ENCODE results near the gene GARIN1A. TPM values are rescaled to one million over a fixed set of nuclear protein-coding genes. Genes with fewer than 3 reads are reported as not detected.
"Not testable (repeated sequence)": the region's sequence is repeated elsewhere in the genome, so short reads cannot be mapped to it uniquely, and the experiment has no call there.

The GARIN1A gene
- total and polyA plus RNA-seq, 2 of the 8 experiments (the other 6 are each of a cell fraction or from before 2014, with no cell fraction given), result 0.34 TPM; not detected in 1

DNA sequence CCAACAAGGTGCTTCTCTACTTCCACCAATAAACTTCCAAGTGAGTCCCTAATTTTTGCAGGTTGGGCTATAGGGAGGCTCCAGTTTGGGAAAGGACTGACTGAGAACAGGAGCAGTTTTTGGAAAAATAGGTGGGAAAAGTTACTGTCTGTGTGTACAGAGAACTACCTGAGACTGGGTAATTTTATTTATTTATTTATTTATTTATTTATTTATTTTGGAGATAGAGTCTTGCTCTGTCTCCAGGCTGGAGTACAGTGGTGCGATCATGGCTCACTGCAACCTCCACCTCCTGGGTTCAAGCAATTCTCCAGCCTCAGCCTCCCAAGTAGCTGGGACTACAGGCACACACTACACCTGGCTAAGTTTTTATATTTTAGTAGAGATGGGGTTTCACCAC is 11.2 kb downstream of the GARIN1A start:
- H3K4me2 ChIP-seq (ENCODE audit: insufficient read depth in 1 of 2, low read depth in 2 of 2, low read length in 2 of 2); H3K4me3 ChIP-seq (ENCODE audit: extremely low read depth in 1 of 4, insufficient read depth in 2 of 4, low read depth in 3 of 4, low read length in 4 of 4); H3K27me3 ChIP-seq (replicated peaks in 1 of 4; ENCODE audit: control insufficient read depth in 3 of 4, extremely low read depth in 1 of 4, insufficient read depth in 3 of 4, low read length in 3 of 4); H2BK12ac ChIP-seq (ENCODE audit: low read depth, low read length); DNase-seq (ENCODE audit: low read depth in 1 of 2, low spot score in 2 of 2); FAIRE-seq; H2BK120ac ChIP-seq (replicated peaks; ENCODE audit: low read depth, low read length); H2BK20ac ChIP-seq (ENCODE audit: low read length); H3K4ac ChIP-seq (replicated peaks; ENCODE audit: insufficient read length, low read depth, low read length); H2AK5ac ChIP-seq (ENCODE audit: low read depth, low read length); H3K18ac ChIP-seq (ENCODE audit: extremely low read depth, low read length); H3K36me3 ChIP-seq (ENCODE audit: control insufficient read depth in 2 of 4, insufficient read depth in 4 of 4, low read length in 3 of 4); H2BK5ac ChIP-seq (ENCODE audit: low read depth, low read length); H3K23ac ChIP-seq (ENCODE audit: insufficient read length); H3K79me1 ChIP-seq (ENCODE audit: low read depth, low read length); H4K5ac ChIP-seq (ENCODE audit: insufficient read length, low read depth, low read length); H3K79me2 ChIP-seq (ENCODE audit: control insufficient read depth in 1 of 2, insufficient read depth in 2 of 2, low read length in 2 of 2); H3K23me2 ChIP-seq (ENCODE audit: low read depth, low read length); H3K9me3 ChIP-seq (ENCODE audit: insufficient read depth in 2 of 2, low read depth in 1 of 2, low read length in 1 of 2); H3K14ac ChIP-seq (ENCODE audit: insufficient read length); POLR2A ChIA-PET (ENCODE audit: partially characterized antibody); H4K20me1 ChIP-seq (replicated peaks in 1 of 2; ENCODE audit: control insufficient read depth in 1 of 2, insufficient read depth in 2 of 2, low read length in 2 of 2); H3K9ac ChIP-seq (replicated peaks in 1 of 4; ENCODE audit: extremely low read depth in 1 of 4, low read depth in 3 of 4, low read length in 3 of 4); H2AFZ ChIP-seq (ENCODE audit: low read length); H3K27ac ChIP-seq (ENCODE audit: low read depth, low read length); H2BK15ac ChIP-seq (ENCODE audit: low read length); H3K4me1 ChIP-seq (replicated peaks in 1 of 4; ENCODE audit: control insufficient read depth in 3 of 4, insufficient read depth in 4 of 4, low read length in 3 of 4); H3K56ac ChIP-seq (replicated peaks; ENCODE audit: insufficient read length, low read depth, low read length); H4K8ac ChIP-seq (ENCODE audit: extremely low read depth, insufficient read depth, low read length); H4K91ac ChIP-seq (replicated peaks; ENCODE audit: insufficient read length, low read length): not testable (repeated sequence)
- WGBS, 2 experiments (ENCODE audit: extremely low coverage in 1 of 2, insufficient coverage in 1 of 2, insufficient read length in 1 of 2, insufficient replicate concordance in 2 of 2, low coverage in 1 of 2, low lambda C conversion rate in 2 of 2, missing lambda C conversion rate in 1 of 2), result 100% methylated on average over 1 of the region's 1 CpG; no CpG with 5 or more reads in 1 of the 2 experiments
- CTCF ChIA-PET (ENCODE audit: partially characterized antibody), result interaction anchor here (1.2 to 7.0 kb wide), 2 partner anchors 12 to 75 kb away, joined by 4 to 53 read pairs; partner anchors contain the start of gene GARIN1A

DNA sequence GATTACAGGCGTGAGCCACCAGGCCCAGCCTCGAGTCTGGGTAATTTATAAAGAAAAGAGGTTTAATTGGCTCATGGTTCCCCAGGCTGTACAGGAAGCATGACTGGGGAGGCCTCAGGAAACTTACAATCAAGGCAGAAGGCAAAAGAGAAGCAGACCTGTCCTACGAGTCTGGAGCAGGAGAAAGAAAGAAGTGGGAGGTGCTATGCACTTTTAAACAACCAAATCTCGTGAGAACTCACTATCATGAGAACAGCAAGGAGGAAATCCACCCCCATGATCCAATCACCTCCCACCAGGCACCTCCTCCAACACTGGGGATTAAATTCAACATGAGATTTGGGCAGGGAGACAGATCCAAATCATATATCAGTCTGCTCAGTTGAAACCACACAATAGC is 11.6 kb downstream of the GARIN1A start:
- 89% methylated on average over 4 of the region's 4 CpGs; no CpG with 5 or more reads in 1 of the 2 experiments for WGBS, 2 experiments (ENCODE audit: extremely low coverage in 1 of 2, insufficient coverage in 1 of 2, insufficient read length in 1 of 2, insufficient replicate concordance in 2 of 2, low coverage in 1 of 2, low lambda C conversion rate in 2 of 2, missing lambda C conversion rate in 1 of 2)
- H4K5ac ChIP-seq (ENCODE audit: insufficient read length, low read depth, low read length); H3K4me1 ChIP-seq (replicated peaks in 1 of 4; ENCODE audit: control insufficient read depth in 3 of 4, insufficient read depth in 4 of 4, low read length in 3 of 4); H4K91ac ChIP-seq (replicated peaks; ENCODE audit: insufficient read length, low read length); H3K79me1 ChIP-seq (ENCODE audit: low read depth, low read length); H3K18ac ChIP-seq (ENCODE audit: extremely low read depth, low read length); H3K79me2 ChIP-seq (ENCODE audit: control insufficient read depth in 1 of 2, insufficient read depth in 2 of 2, low read length in 2 of 2); H2AK5ac ChIP-seq (ENCODE audit: low read depth, low read length); H3K56ac ChIP-seq (replicated peaks; ENCODE audit: insufficient read length, low read depth, low read length); H2BK120ac ChIP-seq (replicated peaks; ENCODE audit: low read depth, low read length); H2BK20ac ChIP-seq (ENCODE audit: low read length); DNase-seq (ENCODE audit: low read depth in 1 of 2, low spot score in 2 of 2); H2BK12ac ChIP-seq (ENCODE audit: low read depth, low read length); H3K14ac ChIP-seq (ENCODE audit: insufficient read length); POLR2A ChIA-PET (ENCODE audit: partially characterized antibody); H2BK5ac ChIP-seq (ENCODE audit: low read depth, low read length); H3K4me3 ChIP-seq (ENCODE audit: extremely low read depth in 1 of 4, insufficient read depth in 2 of 4, low read depth in 3 of 4, low read length in 4 of 4); H3K4me2 ChIP-seq (ENCODE audit: insufficient read depth in 1 of 2, low read depth in 2 of 2, low read length in 2 of 2); H3K23ac ChIP-seq (ENCODE audit: insufficient read length); H3K4ac ChIP-seq (replicated peaks; ENCODE audit: insufficient read length, low read depth, low read length); H3K9me3 ChIP-seq (ENCODE audit: insufficient read depth in 2 of 2, low read depth in 1 of 2, low read length in 1 of 2); H4K20me1 ChIP-seq (replicated peaks in 1 of 2; ENCODE audit: control insufficient read depth in 1 of 2, insufficient read depth in 2 of 2, low read length in 2 of 2); H3K9ac ChIP-seq (replicated peaks in 1 of 4; ENCODE audit: extremely low read depth in 1 of 4, low read depth in 3 of 4, low read length in 3 of 4); H3K23me2 ChIP-seq (ENCODE audit: low read depth, low read length); H4K8ac ChIP-seq (ENCODE audit: extremely low read depth, insufficient read depth, low read length); H2BK15ac ChIP-seq (ENCODE audit: low read length); H3K36me3 ChIP-seq (ENCODE audit: control insufficient read depth in 2 of 4, insufficient read depth in 4 of 4, low read length in 3 of 4); H3K27ac ChIP-seq (ENCODE audit: low read depth, low read length); FAIRE-seq; H3K27me3 ChIP-seq (replicated peaks in 1 of 4; ENCODE audit: control insufficient read depth in 3 of 4, extremely low read depth in 1 of 4, insufficient read depth in 3 of 4, low read length in 3 of 4): not testable (repeated sequence)
- peak overlapping the region; percentile 67 for H2AFZ ChIP-seq (ENCODE audit: low read length)
- CTCF ChIA-PET (ENCODE audit: partially characterized antibody), result interaction anchor here (1.2 to 7.0 kb wide), 2 partner anchors 12 to 75 kb away, joined by 4 to 53 read pairs; partner anchors contain the start of gene GARIN1A

Data from H1 (cell line).